GM21723 (cell line): ENCODE data around the gene NEDD4.
"Not testable (repeated sequence)": the region's sequence is repeated elsewhere in the genome, so short reads cannot be mapped to it uniquely, and the experiment has no call there.

ENCODE experiments used
- ATAC-seq: cut with Tn5 transposase; IDR thresholded peaks from one replicate; pipeline ENCODE4 v1.9.1; 2021; ENCODE audit warnings: mild to moderate bottlenecking, moderate library complexity; ENCODE audit not compliant: unreplicated experiment

Gene NEDD4

GRCh38 chr15:55897560-55898336 is 95.7 kb downstream of the NEDD4 start:
- no peak for ATAC-seq

GRCh38 chr15:55894399-55894965 is 98.9 kb downstream of the NEDD4 start:
- ATAC-seq = no peak

- no peak for ATAC-seq
Measured at GRCh38 chr15:55893852-55894251, 99.6 kb downstream of the NEDD4 start.

GRCh38 chr15:55891196-55891595 is 102.2 kb downstream of the NEDD4 start:
- no peak for ATAC-seq

GRCh38 chr15:55884223-55884622 is 109.2 kb downstream of the NEDD4 start:
- no peak for ATAC-seq

- no peak for ATAC-seq
Measured at GRCh38 chr15:55879181-55879580, 114.2 kb downstream of the NEDD4 start.

- no peak for ATAC-seq
Measured at GRCh38 chr15:55873024-55873720, 120.2 kb downstream of the NEDD4 start.

- no peak for ATAC-seq
Measured at GRCh38 chr15:55872471-55872870, 120.9 kb downstream of the NEDD4 start.

GRCh38 chr15:55869660-55870059 is 123.8 kb downstream of the NEDD4 start:
- ATAC-seq = no peak

- no peak for ATAC-seq
Measured at GRCh38 chr15:55868707-55869106, 124.7 kb downstream of the NEDD4 start.

- not testable (repeated sequence) for ATAC-seq
Measured at GRCh38 chr15:55868291-55868690, 125.1 kb downstream of the NEDD4 start.

- ATAC-seq = no peak
Measured at GRCh38 chr15:55863911-55864310, 129.5 kb downstream of the NEDD4 start.

- no peak for ATAC-seq
Measured at GRCh38 chr15:55861115-55861514, 132.3 kb downstream of the NEDD4 start.

GRCh38 chr15:55860468-55860867 is 132.9 kb downstream of the NEDD4 start:
- ATAC-seq = no peak

- ATAC-seq = no peak
Measured at GRCh38 chr15:55859681-55860080, 133.7 kb downstream of the NEDD4 start.

- no peak for ATAC-seq
Measured at GRCh38 chr15:55858661-55859060, 134.8 kb downstream of the NEDD4 start.

- no peak for ATAC-seq
Measured at GRCh38 chr15:55856506-55857164, 136.8 kb downstream of the NEDD4 start.

- no peak for ATAC-seq
Measured at GRCh38 chr15:55853134-55853533, 140.3 kb downstream of the NEDD4 start.

GRCh38 chr15:55846116-55846707 is 147.2 kb downstream of the NEDD4 start:
- no peak for ATAC-seq

GRCh38 chr15:55842897-55843296 is 150.5 kb downstream of the NEDD4 start:
- not testable (repeated sequence) for ATAC-seq

- ATAC-seq = no peak
Measured at GRCh38 chr15:55835866-55836265, 157.5 kb downstream of the NEDD4 start.
